ENCODE data around the gene ZBTB49.

The ZBTB49 gene

GRCh38 chr4:4358093-4358854 is 68.2 kb downstream of the ZBTB49 start:
- DNase-seq (ENCODE audit: low spot score), result no peak

- DNase-seq (ENCODE audit: low spot score), result no peak
Observed at GRCh38 chr4:4361883-4362282, 71.8 kb downstream of the ZBTB49 start.

GRCh38 chr4:4362991-4363697 is 73.1 kb downstream of the ZBTB49 start:
- DNase-seq (ENCODE audit: low spot score), result no peak

- no peak for DNase-seq (ENCODE audit: low spot score)
Observed at GRCh38 chr4:4364061-4364460, 74.0 kb downstream of the ZBTB49 start.

- peak; percentile 34 for DNase-seq (ENCODE audit: low spot score)
Observed at GRCh38 chr4:4364486-4365208, 74.6 kb downstream of the ZBTB49 start.

- no peak for DNase-seq (ENCODE audit: low spot score)
Observed at GRCh38 chr4:4368809-4369580, 78.9 kb downstream of the ZBTB49 start.

Measured in iPS-NIHi11 (cell line).